K562 (cell line): ENCODE measurements around the gene PDE2A. TPM values are rescaled to one million over a fixed set of nuclear protein-coding genes. Genes with fewer than 3 reads are reported as not detected.

Experiments
- BRF1 ChIP-seq: IDR thresholded peaks from 3 replicates; pipeline ENCODE4 v1.6.1; 2011; ENCODE audit warnings: borderline replicate concordance, mild to moderate bottlenecking; ENCODE audit not compliant: insufficient read length; ENCODE audit errors: extremely low read depth
- CEBPB ChIP-seq: fragments of 450-650 bp; IDR thresholded peaks from 2 replicates; pipeline ENCODE4 v1.6.1; 2016; ENCODE audit warnings: missing genetic modification characterization, missing compliant biosample characterization
- CREM ChIP-seq: IDR thresholded peaks from 2 replicates; pipeline ENCODE4 v1.6.1; 2014; ENCODE audit warnings: antibody characterized with exemption, low read depth
- NCOA4 ChIP-seq: fragments of 450-650 bp; IDR thresholded peaks from 2 replicates; pipeline ENCODE4 v1.6.1; 2018; ENCODE audit warnings: mild to moderate bottlenecking; ENCODE audit not compliant: partially characterized antibody
- RAD51 ChIP-seq: fragments of 450-650 bp; IDR thresholded peaks from 2 replicates; pipeline ENCODE4 v1.7.1; 2016; ENCODE audit warnings: low read depth, mild to moderate bottlenecking, borderline replicate concordance
- RBM14 ChIP-seq: fragments of 200-400 bp; formaldehyde crosslinking; IDR thresholded peaks from 2 replicates; pipeline ENCODE4 v1.6.1; 2018; ENCODE audit warnings: low read depth, mild to moderate bottlenecking, low read length, moderate library complexity, borderline replicate concordance; ENCODE audit not compliant: insufficient read depth
- TOE1 ChIP-seq, 2 experiments: fragments of 450-650 bp in 1 of 2; sonication (generic) in 1 of 2; formaldehyde crosslinking in 1 of 2; IDR thresholded peaks; 2 replicates each; pipeline versions ENCODE4 v1.7.1 to v1.8.0; 2016 to 2022; ENCODE audit warnings: borderline replicate concordance in 2 of 2, mild to moderate bottlenecking in 2 of 2, antibody characterized with exemption in 1 of 2, inconsistent platforms in 1 of 2, low read depth in 1 of 2, missing genetic modification reagents in 1 of 2, moderate library complexity in 1 of 2
- ZFP30 ChIP-seq: fragments of 250-450 bp; sonication (Bioruptor Pico); IDR thresholded peaks from 2 replicates; pipeline ENCODE4 v1.8.0; 2022; ENCODE audit warnings: moderate library complexity, mild to moderate bottlenecking, inconsistent platforms, borderline replicate concordance
- ZNF124 ChIP-seq: sonication (generic); formaldehyde crosslinking; IDR thresholded peaks from 2 replicates; pipeline ENCODE4 v1.8.1; 2022; ENCODE audit warnings: missing genetic modification reagents
- ZNF41 ChIP-seq: fragments of 250-450 bp; sonication (Bioruptor Pico); conservative IDR thresholded peaks from 2 replicates; pipeline ENCODE4 v1.4.0; 2020; ENCODE audit warnings: mild to moderate bottlenecking
- polyA plus RNA-seq, 8 experiments: library from polyadenylated mRNA; depleted of rRNA in 4 of 8; stranded (reverse) in 5 of 8; unstranded in 3 of 8; fragments of >200 nt; fragmentation: Nextera tagmentation in 2 of 8; fragmentation: Illumina TruSeq in 1 of 8; extraction: Ambion mirVana in 2 of 8; extraction: Trizol in 1 of 8; gene quantifications; 2 replicates each; pipeline versions ENCODE4 v1.2.1 to v1.2.3, GENCODE V29; 2011 to 2014; ENCODE audit warnings: inconsistent platforms in 1 of 8, missing spikeins in 1 of 8
- total RNA-seq, 7 experiments: library from RNA; depleted of rRNA in 6 of 7; stranded (reverse); fragments of >200 nt in 6 of 7; fragmentation: Illumina TruSeq in 2 of 7; extraction: Trizol in 2 of 7; gene quantifications; 2 replicates each; pipeline versions ENCODE4 v1.2.1 to v1.2.3, GENCODE V29; 2011 to 2021; ENCODE audit warnings: low replicate concordance in 1 of 7
- TF ChIP-seq, protein P1 (sequence below): fragments of 250-450 bp; sonication (Bioruptor Pico); IDR thresholded peaks from 2 replicates; pipeline ENCODE4 v1.5.0; 2022; ENCODE audit warnings: mild to moderate bottlenecking
- TF ChIP-seq, protein P2 (sequence below): fragments of 450-650 bp; IDR thresholded peaks from 2 replicates; pipeline ENCODE4 v1.6.1; 2018; ENCODE audit not compliant: partially characterized antibody
- TF ChIP-seq, protein P3 (sequence below): fragments of 250-450 bp; sonication (Bioruptor Pico); IDR thresholded peaks from 2 replicates; pipeline ENCODE4 v1.8.0; 2022; ENCODE audit warnings: inconsistent platforms
- TF ChIP-seq, protein P4 (sequence below): sonication (generic); formaldehyde crosslinking; IDR thresholded peaks from 2 replicates; pipeline ENCODE4 v1.8.1; 2023; ENCODE audit warnings: mild to moderate bottlenecking, missing genetic modification reagents

The PDE2A gene
- total and polyA plus RNA-seq, 9 of the 15 experiments (the other 6 are each of a cell fraction or from before 2014, with no cell fraction given) = 0.07 to 15.2 (median 1.6) TPM; not detected in 1

DNA sequence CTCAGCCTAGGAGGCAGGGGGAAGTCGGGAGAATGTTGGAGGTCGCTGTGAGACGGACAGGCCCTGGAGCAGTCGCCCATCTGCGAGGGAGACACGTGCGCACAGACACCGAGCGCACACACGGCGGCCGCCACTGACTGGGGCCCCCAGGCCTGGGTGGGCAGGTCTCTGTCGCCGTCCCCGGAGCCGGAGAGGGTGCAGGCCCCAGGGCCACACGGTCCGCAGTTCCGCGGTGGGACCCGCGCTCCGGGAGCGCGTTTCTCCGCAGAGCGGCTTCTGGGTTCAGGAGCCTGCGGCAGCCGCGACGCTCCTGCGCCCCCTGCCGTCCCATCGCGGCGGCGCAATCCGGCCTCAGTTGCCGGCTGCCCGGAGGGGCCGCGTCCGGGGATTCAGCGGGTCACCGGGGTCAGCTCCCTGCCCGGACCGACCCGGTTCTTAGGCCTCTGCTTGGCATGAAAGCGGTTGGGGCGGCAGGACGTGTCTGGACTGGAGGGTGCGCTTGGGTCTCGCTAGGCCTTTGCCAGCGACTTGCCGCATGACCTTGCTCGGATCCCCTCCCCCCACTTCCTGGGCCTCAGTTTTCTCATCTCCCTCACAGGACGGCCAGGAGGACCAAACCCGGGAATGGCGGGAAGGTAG is 31.2 kb downstream of the PDE2A start (continued):
- TF ChIP-seq, protein P1, sequence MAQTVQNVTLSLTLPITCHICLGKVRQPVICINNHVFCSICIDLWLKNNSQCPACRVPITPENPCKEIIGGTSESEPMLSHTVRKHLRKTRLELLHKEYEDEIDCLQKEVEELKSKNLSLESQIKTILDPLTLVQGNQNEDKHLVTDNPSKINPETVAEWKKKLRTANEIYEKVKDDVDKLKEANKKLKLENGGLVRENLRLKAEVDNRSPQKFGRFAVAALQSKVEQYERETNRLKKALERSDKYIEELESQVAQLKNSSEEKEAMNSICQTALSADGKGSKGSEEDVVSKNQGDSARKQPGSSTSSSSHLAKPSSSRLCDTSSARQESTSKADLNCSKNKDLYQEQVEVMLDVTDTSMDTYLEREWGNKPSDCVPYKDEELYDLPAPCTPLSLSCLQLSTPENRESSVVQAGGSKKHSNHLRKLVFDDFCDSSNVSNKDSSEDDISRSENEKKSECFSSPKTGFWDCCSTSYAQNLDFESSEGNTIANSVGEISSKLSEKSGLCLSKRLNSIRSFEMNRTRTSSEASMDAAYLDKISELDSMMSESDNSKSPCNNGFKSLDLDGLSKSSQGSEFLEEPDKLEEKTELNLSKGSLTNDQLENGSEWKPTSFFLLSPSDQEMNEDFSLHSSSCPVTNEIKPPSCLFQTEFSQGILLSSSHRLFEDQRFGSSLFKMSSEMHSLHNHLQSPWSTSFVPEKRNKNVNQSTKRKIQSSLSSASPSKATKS (CRISPR knock-in tag) = no peak
- TF ChIP-seq ZNF41 (CRISPR knock-in tag) = no peak
- no peak for TF ChIP-seq RAD51
- TF ChIP-seq, protein P2, sequence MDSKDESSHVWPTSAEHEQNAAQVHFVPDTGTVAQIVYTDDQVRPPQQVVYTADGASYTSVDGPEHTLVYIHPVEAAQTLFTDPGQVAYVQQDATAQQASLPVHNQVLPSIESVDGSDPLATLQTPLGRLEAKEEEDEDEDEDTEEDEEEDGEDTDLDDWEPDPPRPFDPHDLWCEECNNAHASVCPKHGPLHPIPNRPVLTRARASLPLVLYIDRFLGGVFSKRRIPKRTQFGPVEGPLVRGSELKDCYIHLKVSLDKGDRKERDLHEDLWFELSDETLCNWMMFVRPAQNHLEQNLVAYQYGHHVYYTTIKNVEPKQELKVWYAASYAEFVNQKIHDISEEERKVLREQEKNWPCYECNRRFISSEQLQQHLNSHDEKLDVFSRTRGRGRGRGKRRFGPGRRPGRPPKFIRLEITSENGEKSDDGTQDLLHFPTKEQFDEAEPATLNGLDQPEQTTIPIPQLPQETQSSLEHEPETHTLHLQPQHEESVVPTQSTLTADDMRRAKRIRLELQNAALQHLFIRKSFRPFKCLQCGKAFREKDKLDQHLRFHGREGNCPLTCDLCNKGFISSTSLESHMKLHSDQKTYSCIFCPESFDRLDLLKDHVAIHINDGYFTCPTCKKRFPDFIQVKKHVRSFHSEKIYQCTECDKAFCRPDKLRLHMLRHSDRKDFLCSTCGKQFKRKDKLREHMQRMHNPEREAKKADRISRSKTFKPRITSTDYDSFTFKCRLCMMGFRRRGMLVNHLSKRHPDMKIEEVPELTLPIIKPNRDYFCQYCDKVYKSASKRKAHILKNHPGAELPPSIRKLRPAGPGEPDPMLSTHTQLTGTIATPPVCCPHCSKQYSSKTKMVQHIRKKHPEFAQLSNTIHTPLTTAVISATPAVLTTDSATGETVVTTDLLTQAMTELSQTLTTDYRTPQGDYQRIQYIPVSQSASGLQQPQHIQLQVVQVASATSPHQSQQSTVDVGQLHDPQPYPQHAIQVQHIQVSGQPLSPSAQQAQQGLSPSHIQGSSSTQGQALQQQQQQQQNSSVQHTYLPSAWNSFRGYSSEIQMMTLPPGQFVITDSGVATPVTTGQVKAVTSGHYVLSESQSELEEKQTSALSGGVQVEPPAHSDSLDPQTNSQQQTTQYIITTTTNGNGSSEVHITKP = no peak
- no peak for TF ChIP-seq TOE1 (IDR thresholded peaks at IDR 0.05; ENCODE audit: borderline replicate concordance)
- no peak for TF ChIP-seq TOE1 (CRISPR knock-in tag; IDR thresholded peaks at IDR 0.05; ENCODE audit: borderline replicate concordance, low read depth)
- TF ChIP-seq, protein P3, sequence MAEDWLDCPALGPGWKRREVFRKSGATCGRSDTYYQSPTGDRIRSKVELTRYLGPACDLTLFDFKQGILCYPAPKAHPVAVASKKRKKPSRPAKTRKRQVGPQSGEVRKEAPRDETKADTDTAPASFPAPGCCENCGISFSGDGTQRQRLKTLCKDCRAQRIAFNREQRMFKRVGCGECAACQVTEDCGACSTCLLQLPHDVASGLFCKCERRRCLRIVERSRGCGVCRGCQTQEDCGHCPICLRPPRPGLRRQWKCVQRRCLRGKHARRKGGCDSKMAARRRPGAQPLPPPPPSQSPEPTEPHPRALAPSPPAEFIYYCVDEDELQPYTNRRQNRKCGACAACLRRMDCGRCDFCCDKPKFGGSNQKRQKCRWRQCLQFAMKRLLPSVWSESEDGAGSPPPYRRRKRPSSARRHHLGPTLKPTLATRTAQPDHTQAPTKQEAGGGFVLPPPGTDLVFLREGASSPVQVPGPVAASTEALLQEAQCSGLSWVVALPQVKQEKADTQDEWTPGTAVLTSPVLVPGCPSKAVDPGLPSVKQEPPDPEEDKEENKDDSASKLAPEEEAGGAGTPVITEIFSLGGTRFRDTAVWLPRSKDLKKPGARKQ = no peak
- no peak for TF ChIP-seq BRF1
- TF ChIP-seq, protein P4, sequence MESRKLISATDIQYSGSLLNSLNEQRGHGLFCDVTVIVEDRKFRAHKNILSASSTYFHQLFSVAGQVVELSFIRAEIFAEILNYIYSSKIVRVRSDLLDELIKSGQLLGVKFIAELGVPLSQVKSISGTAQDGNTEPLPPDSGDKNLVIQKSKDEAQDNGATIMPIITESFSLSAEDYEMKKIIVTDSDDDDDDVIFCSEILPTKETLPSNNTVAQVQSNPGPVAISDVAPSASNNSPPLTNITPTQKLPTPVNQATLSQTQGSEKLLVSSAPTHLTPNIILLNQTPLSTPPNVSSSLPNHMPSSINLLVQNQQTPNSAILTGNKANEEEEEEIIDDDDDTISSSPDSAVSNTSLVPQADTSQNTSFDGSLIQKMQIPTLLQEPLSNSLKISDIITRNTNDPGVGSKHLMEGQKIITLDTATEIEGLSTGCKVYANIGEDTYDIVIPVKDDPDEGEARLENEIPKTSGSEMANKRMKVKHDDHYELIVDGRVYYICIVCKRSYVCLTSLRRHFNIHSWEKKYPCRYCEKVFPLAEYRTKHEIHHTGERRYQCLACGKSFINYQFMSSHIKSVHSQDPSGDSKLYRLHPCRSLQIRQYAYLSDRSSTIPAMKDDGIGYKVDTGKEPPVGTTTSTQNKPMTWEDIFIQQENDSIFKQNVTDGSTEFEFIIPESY (CRISPR knock-in tag) = peak; percentile 66; the same call in 1 of the 2 replicates
- TF ChIP-seq CEBPB (tag) = no peak
- TF ChIP-seq NCOA4 = no peak
- TF ChIP-seq RBM14 = no peak
- TF ChIP-seq CREM = 0 out of 2 replicates have a peak, but pooled peaks have one; percentile 33
- TF ChIP-seq ZNF124 (CRISPR knock-in tag) = peak; percentile 83; the same call in 1 of the 2 replicates
- no peak for TF ChIP-seq ZFP30 (CRISPR knock-in tag)
